GM12878 (cell line): ENCODE data around the gene CDC34.

Experiments
- MYC ChIP-seq: IDR thresholded peaks from 2 replicates; pipeline ENCODE4 v1.6.1; 2011; ENCODE audit warnings: mild to moderate bottlenecking, low read length, moderate library complexity, inconsistent platforms; ENCODE audit not compliant: insufficient read depth, insufficient replicate concordance, insufficient read length, severe bottlenecking
- WRNIP1 ChIP-seq: IDR thresholded peaks from 2 replicates; pipeline ENCODE4 v1.6.1; 2011; ENCODE audit warnings: low read depth, low read length, improper control_type of control experiment, borderline replicate concordance
- ZNF24 ChIP-seq: fragments of 450-650 bp; IDR thresholded peaks from 2 replicates; pipeline ENCODE4 v1.6.1; 2017; ENCODE audit warnings: antibody characterized with exemption, mild to moderate bottlenecking
- TF ChIP-seq, protein P1 (sequence below), 3 experiments: IDR thresholded peaks in 2 of 3; conservative IDR thresholded peaks in 1 of 3; 2 replicates each; pipeline ENCODE4 v1.5.1; 2011; ENCODE audit warnings: low read depth in 3 of 3, low read length in 3 of 3, mild to moderate bottlenecking in 3 of 3, control low read depth in 2 of 3, moderate library complexity in 2 of 3, inconsistent platforms in 1 of 3, mixed read lengths in 1 of 3; ENCODE audit not compliant: control insufficient read depth in 2 of 3, insufficient read depth in 1 of 3; ENCODE audit errors: extremely low read depth in 1 of 3
- TF ChIP-seq, protein P2 (sequence below): IDR thresholded peaks from 2 replicates; pipeline ENCODE4 v1.6.1; 2012; ENCODE audit warnings: low read depth, low read length, improper control_type of control experiment

DNA sequence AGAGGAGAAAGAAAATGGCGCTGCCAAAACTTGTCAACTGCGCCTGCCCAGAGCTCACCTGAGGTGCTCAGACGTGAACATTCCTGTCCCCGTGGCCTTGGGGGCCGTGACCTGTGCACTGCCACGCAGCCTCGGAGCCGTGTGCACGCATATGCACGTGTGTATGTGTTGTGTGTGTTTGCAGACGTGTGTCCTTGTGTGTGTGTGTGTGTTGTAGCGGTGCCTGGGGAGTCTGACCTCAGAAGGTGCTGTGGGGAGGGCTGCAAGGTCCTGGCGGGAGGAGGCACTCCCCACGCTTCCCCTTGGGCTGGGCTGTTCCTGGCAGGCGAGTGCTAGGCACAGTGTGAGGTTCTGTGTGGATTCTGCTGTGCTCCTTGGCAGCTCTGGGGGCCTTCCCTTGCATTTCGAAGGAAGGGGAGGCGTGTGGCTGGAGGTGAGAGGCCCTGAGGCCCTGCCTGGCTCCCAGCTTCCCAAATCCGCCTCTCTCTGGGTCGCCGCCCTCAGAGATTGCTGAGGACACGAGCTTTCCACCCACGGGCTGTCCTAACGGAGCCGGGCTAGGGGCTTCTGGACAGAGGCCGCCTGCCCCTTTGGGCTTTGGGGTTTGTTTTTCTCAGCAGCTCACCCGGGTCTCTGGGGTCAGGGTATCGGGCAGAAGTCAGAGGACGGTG is 45.3 kb downstream of the CDC34 start:
- TF ChIP-seq WRNIP1 (no peak), MYC (no peak), ZNF24 (no peak)
- TF ChIP-seq, protein P1, sequence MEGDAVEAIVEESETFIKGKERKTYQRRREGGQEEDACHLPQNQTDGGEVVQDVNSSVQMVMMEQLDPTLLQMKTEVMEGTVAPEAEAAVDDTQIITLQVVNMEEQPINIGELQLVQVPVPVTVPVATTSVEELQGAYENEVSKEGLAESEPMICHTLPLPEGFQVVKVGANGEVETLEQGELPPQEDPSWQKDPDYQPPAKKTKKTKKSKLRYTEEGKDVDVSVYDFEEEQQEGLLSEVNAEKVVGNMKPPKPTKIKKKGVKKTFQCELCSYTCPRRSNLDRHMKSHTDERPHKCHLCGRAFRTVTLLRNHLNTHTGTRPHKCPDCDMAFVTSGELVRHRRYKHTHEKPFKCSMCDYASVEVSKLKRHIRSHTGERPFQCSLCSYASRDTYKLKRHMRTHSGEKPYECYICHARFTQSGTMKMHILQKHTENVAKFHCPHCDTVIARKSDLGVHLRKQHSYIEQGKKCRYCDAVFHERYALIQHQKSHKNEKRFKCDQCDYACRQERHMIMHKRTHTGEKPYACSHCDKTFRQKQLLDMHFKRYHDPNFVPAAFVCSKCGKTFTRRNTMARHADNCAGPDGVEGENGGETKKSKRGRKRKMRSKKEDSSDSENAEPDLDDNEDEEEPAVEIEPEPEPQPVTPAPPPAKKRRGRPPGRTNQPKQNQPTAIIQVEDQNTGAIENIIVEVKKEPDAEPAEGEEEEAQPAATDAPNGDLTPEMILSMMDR (IDR thresholded peaks at IDR 0.05 in 2 of 3, conservative IDR thresholded peaks at IDR 0.05 in 1 of 3; ENCODE audit: control insufficient read depth in 2 of 3, extremely low read depth in 1 of 3, insufficient read depth in 1 of 3, low read depth in 3 of 3, low read length in 3 of 3), result no peak
- TF ChIP-seq, protein P2, sequence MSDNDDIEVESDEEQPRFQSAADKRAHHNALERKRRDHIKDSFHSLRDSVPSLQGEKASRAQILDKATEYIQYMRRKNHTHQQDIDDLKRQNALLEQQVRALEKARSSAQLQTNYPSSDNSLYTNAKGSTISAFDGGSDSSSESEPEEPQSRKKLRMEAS, result no peak
